HCT116 (cell line): ENCODE data around the gene HGS.

Experiments
- CBX3 ChIP-seq: IDR thresholded peaks from 2 replicates; pipeline ENCODE4 v1.6.1; 2012; ENCODE audit warnings: low read depth
- CEBPB ChIP-seq: IDR thresholded peaks from 2 replicates; pipeline ENCODE4 v1.6.1; 2012; ENCODE audit warnings: low read depth
- EGR1 ChIP-seq: IDR thresholded peaks from 2 replicates; pipeline ENCODE4 v1.6.1; 2012; ENCODE audit warnings: low read depth
- EZH2 ChIP-seq: fragments of 200-600 bp; sonication (generic); IDR thresholded peaks from 2 replicates; pipeline ENCODE4 v1.6.1; 2017; ENCODE audit warnings: antibody characterized with exemption, mixed run types
- EZH2phosphoT487 ChIP-seq: fragments of 200-600 bp; IDR thresholded peaks from 2 replicates; pipeline ENCODE4 v1.6.1; 2018; ENCODE audit warnings: antibody characterized with exemption, borderline replicate concordance
- POLR2A ChIP-seq: IDR thresholded peaks from 2 replicates; pipeline ENCODE4 v1.7.0; 2011; ENCODE audit warnings: borderline replicate concordance; ENCODE audit not compliant: insufficient read depth, insufficient read length; ENCODE audit errors: extremely low read depth
- POLR2AphosphoS5 ChIP-seq: IDR thresholded peaks from 2 replicates; pipeline ENCODE4 v1.6.1; 2011; ENCODE audit warnings: mild to moderate bottlenecking, low read depth, low read length, moderate library complexity
- RAD21 ChIP-seq: IDR thresholded peaks from 2 replicates; pipeline ENCODE4 v1.6.1; 2012; ENCODE audit warnings: low read depth, mild to moderate bottlenecking
- YY1 ChIP-seq: IDR thresholded peaks from 2 replicates; pipeline ENCODE4 v1.6.1; 2011; ENCODE audit warnings: low read length, low read depth, moderate library complexity, mild to moderate bottlenecking; ENCODE audit not compliant: insufficient replicate concordance; ENCODE audit errors: extremely low read depth
- ZFX ChIP-seq: fragments of 450-650 bp; IDR thresholded peaks from 2 replicates; pipeline ENCODE4 v1.6.1; 2017
- TF ChIP-seq, protein P1 (sequence below), 3 experiments: fragments of 200-600 bp in 1 of 3; sonication (generic) in 1 of 3; IDR thresholded peaks in 2 of 3; conservative IDR thresholded peaks in 1 of 3; 2 replicates each; pipeline ENCODE4 v1.5.1; 2012 to 2017; ENCODE audit warnings: low read depth in 2 of 3, low read length in 2 of 3, antibody characterized with exemption in 1 of 3, borderline replicate concordance in 1 of 3, control low read depth in 1 of 3, mild to moderate bottlenecking in 1 of 3, mixed read lengths in 1 of 3, mixed run types in 1 of 3, moderate library complexity in 1 of 3; ENCODE audit not compliant: insufficient read depth in 1 of 3
- TF ChIP-seq, protein P2 (sequence below): IDR thresholded peaks from 2 replicates; pipeline ENCODE4 v1.6.1; 2012
- TF ChIP-seq, protein P3 (sequence below): IDR thresholded peaks from 2 replicates; pipeline ENCODE4 v1.6.1; 2011; ENCODE audit warnings: mild to moderate bottlenecking, low read length, moderate library complexity; ENCODE audit not compliant: insufficient replicate concordance; ENCODE audit errors: extremely low read depth
- TF ChIP-seq, protein P4 (sequence below): IDR thresholded peaks from 2 replicates; pipeline ENCODE4 v1.6.1; 2012

DNA sequence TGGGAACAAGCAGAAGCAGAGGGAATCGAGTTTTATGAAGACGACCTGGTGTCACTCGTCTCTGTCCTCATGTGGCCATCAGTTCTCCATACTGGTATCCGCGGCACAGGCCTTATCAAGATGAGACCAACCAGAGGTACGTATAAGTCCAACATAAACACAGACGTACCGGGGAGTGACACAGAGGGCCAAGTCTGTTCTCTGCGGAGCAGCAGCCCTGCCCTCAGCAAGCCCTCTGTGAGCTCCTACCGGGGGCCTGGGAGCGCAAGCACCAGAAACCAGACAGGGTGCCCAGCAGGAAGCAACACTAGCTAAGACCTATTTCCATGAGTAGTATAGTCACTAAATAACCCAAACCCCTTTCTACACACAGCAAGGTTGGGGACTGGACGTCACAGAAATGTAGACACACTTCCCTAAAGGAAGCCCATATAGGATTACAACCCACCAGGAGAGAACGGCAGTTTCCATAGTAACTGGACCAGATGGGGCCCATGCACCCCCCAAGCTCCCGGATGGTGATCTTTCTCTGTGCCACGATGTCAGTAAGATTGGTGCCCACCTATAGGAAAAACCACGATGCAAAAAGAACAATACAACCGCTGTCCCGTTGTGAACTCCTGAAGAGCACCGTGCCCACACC is 1.1 kb upstream of the HGS start:
- TF ChIP-seq POLR2A: no peak
- TF ChIP-seq ZFX: no peak
- TF ChIP-seq, protein P1, sequence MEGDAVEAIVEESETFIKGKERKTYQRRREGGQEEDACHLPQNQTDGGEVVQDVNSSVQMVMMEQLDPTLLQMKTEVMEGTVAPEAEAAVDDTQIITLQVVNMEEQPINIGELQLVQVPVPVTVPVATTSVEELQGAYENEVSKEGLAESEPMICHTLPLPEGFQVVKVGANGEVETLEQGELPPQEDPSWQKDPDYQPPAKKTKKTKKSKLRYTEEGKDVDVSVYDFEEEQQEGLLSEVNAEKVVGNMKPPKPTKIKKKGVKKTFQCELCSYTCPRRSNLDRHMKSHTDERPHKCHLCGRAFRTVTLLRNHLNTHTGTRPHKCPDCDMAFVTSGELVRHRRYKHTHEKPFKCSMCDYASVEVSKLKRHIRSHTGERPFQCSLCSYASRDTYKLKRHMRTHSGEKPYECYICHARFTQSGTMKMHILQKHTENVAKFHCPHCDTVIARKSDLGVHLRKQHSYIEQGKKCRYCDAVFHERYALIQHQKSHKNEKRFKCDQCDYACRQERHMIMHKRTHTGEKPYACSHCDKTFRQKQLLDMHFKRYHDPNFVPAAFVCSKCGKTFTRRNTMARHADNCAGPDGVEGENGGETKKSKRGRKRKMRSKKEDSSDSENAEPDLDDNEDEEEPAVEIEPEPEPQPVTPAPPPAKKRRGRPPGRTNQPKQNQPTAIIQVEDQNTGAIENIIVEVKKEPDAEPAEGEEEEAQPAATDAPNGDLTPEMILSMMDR (IDR thresholded peaks at IDR 0.05 in 2 of 3, conservative IDR thresholded peaks at IDR 0.05 in 1 of 3; ENCODE audit: borderline replicate concordance in 1 of 3, insufficient read depth in 1 of 3, low read depth in 2 of 3, low read length in 2 of 3): no peak
- TF ChIP-seq CEBPB: no peak
- TF ChIP-seq RAD21: no peak
- TF ChIP-seq, protein P2, sequence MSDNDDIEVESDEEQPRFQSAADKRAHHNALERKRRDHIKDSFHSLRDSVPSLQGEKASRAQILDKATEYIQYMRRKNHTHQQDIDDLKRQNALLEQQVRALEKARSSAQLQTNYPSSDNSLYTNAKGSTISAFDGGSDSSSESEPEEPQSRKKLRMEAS: no peak
- no peak for TF ChIP-seq POLR2AphosphoS5
- TF ChIP-seq EZH2: no peak
- TF ChIP-seq EZH2phosphoT487: no peak
- no peak for TF ChIP-seq CBX3
- TF ChIP-seq, protein P3, sequence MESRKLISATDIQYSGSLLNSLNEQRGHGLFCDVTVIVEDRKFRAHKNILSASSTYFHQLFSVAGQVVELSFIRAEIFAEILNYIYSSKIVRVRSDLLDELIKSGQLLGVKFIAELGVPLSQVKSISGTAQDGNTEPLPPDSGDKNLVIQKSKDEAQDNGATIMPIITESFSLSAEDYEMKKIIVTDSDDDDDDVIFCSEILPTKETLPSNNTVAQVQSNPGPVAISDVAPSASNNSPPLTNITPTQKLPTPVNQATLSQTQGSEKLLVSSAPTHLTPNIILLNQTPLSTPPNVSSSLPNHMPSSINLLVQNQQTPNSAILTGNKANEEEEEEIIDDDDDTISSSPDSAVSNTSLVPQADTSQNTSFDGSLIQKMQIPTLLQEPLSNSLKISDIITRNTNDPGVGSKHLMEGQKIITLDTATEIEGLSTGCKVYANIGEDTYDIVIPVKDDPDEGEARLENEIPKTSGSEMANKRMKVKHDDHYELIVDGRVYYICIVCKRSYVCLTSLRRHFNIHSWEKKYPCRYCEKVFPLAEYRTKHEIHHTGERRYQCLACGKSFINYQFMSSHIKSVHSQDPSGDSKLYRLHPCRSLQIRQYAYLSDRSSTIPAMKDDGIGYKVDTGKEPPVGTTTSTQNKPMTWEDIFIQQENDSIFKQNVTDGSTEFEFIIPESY: no peak
- TF ChIP-seq, protein P4, sequence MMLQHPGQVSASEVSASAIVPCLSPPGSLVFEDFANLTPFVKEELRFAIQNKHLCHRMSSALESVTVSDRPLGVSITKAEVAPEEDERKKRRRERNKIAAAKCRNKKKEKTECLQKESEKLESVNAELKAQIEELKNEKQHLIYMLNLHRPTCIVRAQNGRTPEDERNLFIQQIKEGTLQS: no peak
- no peak for TF ChIP-seq EGR1
- TF ChIP-seq YY1: no peak
